CD14-positive monocyte (primary cell): ENCODE results near the gene UROS. TPM values are rescaled to one million over a fixed set of nuclear protein-coding genes. Genes with fewer than 3 reads are reported as not detected.

Source experiments
- DNase-seq, 3 donors: peaks; one replicate each; pipeline ENCODE4 v3.0.0-alpha.2; 2011 to 2022
- H2AFZ ChIP-seq: 2 replicates; pipeline ENCODE4 v1.6.0; 2012; ENCODE audit warnings: mild to moderate bottlenecking, low read depth, low read length, inconsistent platforms; ENCODE audit not compliant: insufficient read depth, poor library complexity, severe bottlenecking
- H3K27ac ChIP-seq, 2 donors: 1 replicate in 1 of 2; 2 replicates in 1 of 2; pipeline ENCODE4 v1.5.1; 2012 to 2013; ENCODE audit warnings: low read length in 2 of 2, control low read depth in 1 of 2, inconsistent platforms in 1 of 2, low read depth in 1 of 2, mild to moderate bottlenecking in 1 of 2
- H3K27me3 ChIP-seq, 2 donors: one replicate each; pipeline versions ENCODE4 v1.6.0 to v1.6.1; 2011 to 2013; ENCODE audit warnings: low read length in 2 of 2; ENCODE audit not compliant: control insufficient read depth in 2 of 2, insufficient read depth in 2 of 2
- H3K36me3 ChIP-seq, 2 donors: replicated peaks in 1 of 2; 1 replicate in 1 of 2; 2 replicates in 1 of 2; pipeline versions ENCODE4 v1.5.1 to v1.6.1; 2012 to 2013; ENCODE audit warnings: low read length in 2 of 2, control low read depth in 1 of 2, inconsistent platforms in 1 of 2, mild to moderate bottlenecking in 1 of 2; ENCODE audit not compliant: insufficient read depth in 2 of 2, control insufficient read depth in 1 of 2
- H3K4me1 ChIP-seq, 2 donors: 1 replicate in 1 of 2; 2 replicates in 1 of 2; pipeline versions ENCODE4 v1.5.1 to v1.6.1; 2012 to 2013; ENCODE audit warnings: low read length in 2 of 2, control low read depth in 1 of 2, inconsistent platforms in 1 of 2, mild to moderate bottlenecking in 1 of 2, moderate library complexity in 1 of 2; ENCODE audit not compliant: insufficient read depth in 2 of 2, control insufficient read depth in 1 of 2
- H3K4me2 ChIP-seq: replicated peaks from 2 replicates; pipeline ENCODE3; 2012; ENCODE audit warnings: low read length, moderate library complexity, mild to moderate bottlenecking; ENCODE audit not compliant: poor library complexity, severe bottlenecking; ENCODE audit errors: extremely low read depth
- H3K4me3 ChIP-seq, 3 experiments: fragments of 200-600 bp in 1 of 3; sonication (generic) in 1 of 3; replicated peaks in 1 of 3; 1 replicate in 2 of 3; 2 replicates in 1 of 3; pipeline ENCODE4 v1.5.1; 2011 to 2013; ENCODE audit warnings: low read length in 3 of 3, mild to moderate bottlenecking in 3 of 3, control low read depth in 2 of 3, low read depth in 2 of 3, inconsistent platforms in 1 of 3, moderate library complexity in 1 of 3
- H3K79me2 ChIP-seq: 2 replicates; pipeline ENCODE4 v1.6.0; 2012; ENCODE audit warnings: mild to moderate bottlenecking, control low read depth, inconsistent platforms, low read length, moderate library complexity; ENCODE audit not compliant: insufficient read depth
- H3K9ac ChIP-seq: 2 replicates; pipeline ENCODE4 v1.6.0; 2017; ENCODE audit warnings: low read length, mild to moderate bottlenecking; ENCODE audit not compliant: insufficient read depth, poor library complexity, severe bottlenecking
- H3K9me3 ChIP-seq, 2 donors: replicated peaks in 1 of 2; 1 replicate in 1 of 2; 2 replicates in 1 of 2; pipeline versions ENCODE4 v1.5.1 to v1.6.1; 2012 to 2013; ENCODE audit warnings: low read length in 2 of 2, control low read depth in 1 of 2; ENCODE audit not compliant: control insufficient read depth in 1 of 2, insufficient read depth in 1 of 2
- H4K20me1 ChIP-seq: 2 replicates; pipeline ENCODE4 v1.6.0; 2012; ENCODE audit warnings: mild to moderate bottlenecking, low read length, control low read depth, moderate library complexity; ENCODE audit not compliant: insufficient read depth
- H3K27ac Mint-ChIP-seq, 7 donors: one replicate each; pipeline ENCODE4 v1.8.0; 2020; ENCODE audit warnings: mild to moderate bottlenecking in 7 of 7, mixed read lengths in 7 of 7, moderate library complexity in 6 of 7, inconsistent platforms in 2 of 7
- H3K27me3 Mint-ChIP-seq, 3 donors: one replicate each; pipeline ENCODE4 v1.8.0; 2021 to 2022; ENCODE audit warnings: low read depth in 3 of 3, mild to moderate bottlenecking in 3 of 3, mixed read lengths in 3 of 3, moderate library complexity in 3 of 3, inconsistent platforms in 1 of 3
- H3K36me3 Mint-ChIP-seq, 2 donors: one replicate each; pipeline ENCODE4 v1.8.0; 2020; ENCODE audit warnings: mixed read lengths in 2 of 2, inconsistent platforms in 1 of 2, mild to moderate bottlenecking in 1 of 2
- H3K4me1 Mint-ChIP-seq: one replicate; pipeline ENCODE4 v1.8.0; 2020; ENCODE audit warnings: mild to moderate bottlenecking, mixed read lengths
- H3K4me3 Mint-ChIP-seq, 2 donors: one replicate each; pipeline ENCODE4 v1.8.0; 2020; ENCODE audit warnings: mild to moderate bottlenecking in 2 of 2, mixed read lengths in 2 of 2, moderate library complexity in 1 of 2
- H3K9me3 Mint-ChIP-seq, 7 donors: one replicate each; pipeline ENCODE4 v1.8.0; 2020 to 2022; ENCODE audit warnings: mixed read lengths in 7 of 7, mild to moderate bottlenecking in 6 of 7, moderate library complexity in 6 of 7, inconsistent platforms in 2 of 7
- CTCF ChIP-seq: fragments of 200-600 bp; IDR thresholded peaks from one replicate; pipeline ENCODE4 v1.8.0; 2022; ENCODE audit warnings: antibody characterized with exemption, mild to moderate bottlenecking
- WGBS: methylation state at CpG from one replicate; pipeline ENCODE4 v1.1.5; 2013; ENCODE audit warnings: missing lambda C conversion rate; ENCODE audit not compliant: insufficient coverage; 5-methylcytosine and 5-hydroxymethylcytosine counted together
- intact Hi-C, 2 donors: fragments of 100-400 bp; cut with micrococcal nuclease; formaldehyde crosslinking; loops; one replicate each; pipeline versions ENCODE4 v1.15.0 to v1.15.1; 2023
- polyA plus RNA-seq, 3 donors: library from polyadenylated mRNA; depleted of rRNA in 1 of 3; unstranded in 2 of 3; stranded (reverse) in 1 of 3; fragments of 300-500 nt in 2 of 3; fragments of >200 nt in 1 of 3; fragmentation: Illumina TruSeq in 2 of 3; gene quantifications; 1 replicate in 2 of 3; 2 replicates in 1 of 3; pipeline ENCODE4 v1.2.3, GENCODE V29; 2012 to 2021

Gene UROS
- polyA plus RNA-seq, 3 donors = 18.1 to 42.3 (median 39.8) TPM

GRCh38 chr10:125744909-125745308 lies 78.1 kb downstream of the UROS start:
- peak overlapping the region in 2 of 7 donors; percentile 23 to 33 for H3K27ac Mint-ChIP-seq
- Histone ChIP-seq H3K36me3 (peaks cover 94 to 99% of the 10 kb centered on the region in 2 donors), H3K4me2 (no peak overlapping the region), H3K27me3 (no peaks in the 10 kb centered on the region), H4K20me1 (no peaks in the 10 kb centered on the region), H3K79me2 (no peaks in the 10 kb centered on the region), H3K27ac (peak overlapping the region in 1 of 2 donors; percentile 3), H2AFZ (no peak overlapping the region), H3K9me3 (no peaks in the 10 kb centered on the region), H3K4me1 (no peaks in the 10 kb centered on the region), H3K9ac (no peak overlapping the region), H3K4me3 (no peak overlapping the region)
- no peak for TF ChIP-seq CTCF
- H3K36me3 Mint-ChIP-seq = peaks cover 85 to 97% of the 10 kb centered on the region in 2 donors
- H3K4me1 Mint-ChIP-seq = no peaks in the 10 kb centered on the region
- intact Hi-C loops = no loop called here
- DNase-seq = no peak
- H3K4me3 Mint-ChIP-seq = no peak overlapping the region
- peaks cover 0 to 1% (median 0%) of the 10 kb centered on the region in 3 donors for H3K27me3 Mint-ChIP-seq
- WGBS = 100% methylated on average over 1 of the region's 2 CpGs
- no peaks in the 10 kb centered on the region for H3K9me3 Mint-ChIP-seq

- no peak overlapping the region for H3K9ac ChIP-seq
- H3K79me2 ChIP-seq = no peaks in the 10 kb centered on the region
- H4K20me1 ChIP-seq = no peaks in the 10 kb centered on the region
- no peak overlapping the region for H3K4me2 ChIP-seq
- H3K36me3 ChIP-seq = peaks cover 95 to 99% of the 10 kb centered on the region in 2 donors
- H2AFZ ChIP-seq = no peak overlapping the region
- H3K27ac ChIP-seq = no peak overlapping the region
- no peaks in the 10 kb centered on the region for H3K27me3 ChIP-seq
- H3K4me1 ChIP-seq = no peaks in the 10 kb centered on the region
- H3K4me3 Mint-ChIP-seq = no peak overlapping the region
- TF ChIP-seq CTCF = no peak
- no peaks in the 10 kb centered on the region for H3K4me1 Mint-ChIP-seq
- peaks cover 84 to 97% of the 10 kb centered on the region in 2 donors for H3K36me3 Mint-ChIP-seq
- no CpG with 5 or more reads among the region's 2 CpGs for WGBS
- no peaks in the 10 kb centered on the region for H3K9me3 ChIP-seq
- no peaks in the 10 kb centered on the region for H3K27me3 Mint-ChIP-seq
- H3K27ac Mint-ChIP-seq = no peak overlapping the region
- no peaks in the 10 kb centered on the region for H3K9me3 Mint-ChIP-seq
- DNase-seq = no peak
- intact Hi-C loops = no loop called here
- no peak overlapping the region for H3K4me3 ChIP-seq
Measured at GRCh38 chr10:125742465-125742864, 80.6 kb downstream of the UROS start.
